GM03348 (cell line): ENCODE measurements around the gene EPB41L3.
A peak's percentile ranks its signal among the peaks of the same experiment; 100 is the strongest.

ENCODE experiments used
- DNase-seq: peaks from one replicate; pipeline ENCODE4 v3.0.0; 2012; ENCODE audit warnings: low spot score

The EPB41L3 gene

GRCh38 chr18:5451871-5452270 is 91.9 kb downstream of the EPB41L3 start:
- DNase-seq = no peak

GRCh38 chr18:5451150-5451549 is 92.6 kb downstream of the EPB41L3 start:
- DNase-seq = no peak

GRCh38 chr18:5449858-5450509 is 93.8 kb downstream of the EPB41L3 start:
- no peak for DNase-seq

- DNase-seq = no peak
These were observed 96.4 kb downstream of the EPB41L3 start for GRCh38 chr18:5447442-5447841.

GRCh38 chr18:5444847-5445246 is 99.0 kb downstream of the EPB41L3 start:
- no peak for DNase-seq

GRCh38 chr18:5444269-5444668 is 99.5 kb downstream of the EPB41L3 start:
- no peak for DNase-seq

- DNase-seq = peak; percentile 40
These were observed 103.7 kb downstream of the EPB41L3 start for GRCh38 chr18:5439986-5440696.

GRCh38 chr18:5434425-5434824 is 109.4 kb downstream of the EPB41L3 start:
- DNase-seq = no peak

- no peak for DNase-seq
These were observed 111.8 kb downstream of the EPB41L3 start for GRCh38 chr18:5431836-5432575.

- no peak for DNase-seq
These were observed 113.7 kb downstream of the EPB41L3 start for GRCh38 chr18:5430131-5430530.

- no peak for DNase-seq
These were observed 114.1 kb downstream of the EPB41L3 start for GRCh38 chr18:5429681-5430080.

- no peak for DNase-seq
These were observed 118.1 kb downstream of the EPB41L3 start for GRCh38 chr18:5425721-5426120.

GRCh38 chr18:5424903-5425664 is 118.7 kb downstream of the EPB41L3 start:
- peak; percentile 28 for DNase-seq

GRCh38 chr18:5422626-5423025 is 121.2 kb downstream of the EPB41L3 start:
- no peak for DNase-seq

GRCh38 chr18:5421981-5422380 is 121.8 kb downstream of the EPB41L3 start:
- no peak for DNase-seq

- DNase-seq = no peak
These were observed 122.9 kb downstream of the EPB41L3 start for GRCh38 chr18:5420906-5421305.

- no peak for DNase-seq
These were observed 124.2 kb downstream of the EPB41L3 start for GRCh38 chr18:5419601-5420000.

- DNase-seq = no peak
These were observed 124.8 kb downstream of the EPB41L3 start for GRCh38 chr18:5419030-5419429.

GRCh38 chr18:5417342-5417741 is 126.5 kb downstream of the EPB41L3 start:
- no peak for DNase-seq

- no peak for DNase-seq
These were observed 127.7 kb downstream of the EPB41L3 start for GRCh38 chr18:5416112-5416511.

- no peak for DNase-seq
These were observed 128.1 kb downstream of the EPB41L3 start for GRCh38 chr18:5415665-5416064.

GRCh38 chr18:5415031-5415430 is 128.8 kb downstream of the EPB41L3 start:
- DNase-seq = no peak
